SK-N-SH treated with all-trans-retinoic acid at 6 μM for 48 hours (cell line): ENCODE measurements around the gene PHF21B.

Experiments used
- ATAC-seq: fragments of 200-7000 bp; cut with Tn5 transposase; 3 replicates; pipeline ENCODE4 v1.9.1; 2020; ENCODE audit warnings: mild to moderate bottlenecking, moderate library complexity
- BACH2 ChIP-seq: fragments of 250-450 bp; sonication (Bioruptor Pico); IDR thresholded peaks from 2 replicates; pipeline ENCODE4 v1.9.0; 2021; ENCODE audit warnings: mild to moderate bottlenecking, borderline replicate concordance
- CSDC2 ChIP-seq: fragments of 250-450 bp; sonication (Bioruptor Pico); IDR thresholded peaks from 2 replicates; pipeline ENCODE4 v1.5.0; 2020; ENCODE audit warnings: mild to moderate bottlenecking, moderate library complexity
- CSRNP3 ChIP-seq: fragments of 250-450 bp; sonication (Bioruptor Pico); IDR thresholded peaks from 2 replicates; pipeline ENCODE4 v1.5.1; 2021; ENCODE audit warnings: mild to moderate bottlenecking, moderate library complexity
- ESRRG ChIP-seq: fragments of 250-450 bp; sonication (Bioruptor Pico); IDR thresholded peaks from 2 replicates; pipeline ENCODE4 v1.6.1; 2021; ENCODE audit warnings: mild to moderate bottlenecking
- GLIS3 ChIP-seq: fragments of 250-450 bp; sonication (Bioruptor Pico); IDR thresholded peaks from 2 replicates; pipeline ENCODE4 v1.5.0; 2020; ENCODE audit warnings: mild to moderate bottlenecking, moderate library complexity
- ISL1 ChIP-seq: fragments of 250-450 bp; sonication (Bioruptor Pico); IDR thresholded peaks from 2 replicates; pipeline ENCODE4 v2.1.2; 2022; ENCODE audit warnings: mild to moderate bottlenecking, moderate library complexity
- OSR1 ChIP-seq: fragments of 250-450 bp; sonication (Bioruptor Pico); IDR thresholded peaks from 2 replicates; pipeline ENCODE4 v1.8.0; 2022; ENCODE audit warnings: moderate library complexity, mild to moderate bottlenecking, inconsistent platforms
- PATZ1 ChIP-seq: fragments of 250-450 bp; sonication (Bioruptor Pico); IDR thresholded peaks from 2 replicates; pipeline ENCODE4 v1.8.0; 2020; ENCODE audit warnings: mild to moderate bottlenecking, moderate library complexity, borderline replicate concordance
- POU6F1 ChIP-seq: fragments of 250-450 bp; sonication (Bioruptor Pico); IDR thresholded peaks from 2 replicates; pipeline ENCODE4 v1.8.0; 2021; ENCODE audit warnings: low read depth, mild to moderate bottlenecking, moderate library complexity, borderline replicate concordance
- PPARA ChIP-seq: fragments of 250-450 bp; sonication (Bioruptor Pico); IDR thresholded peaks from 2 replicates; pipeline ENCODE4 v1.5.0; 2020; ENCODE audit warnings: mild to moderate bottlenecking, borderline replicate concordance
- RARB ChIP-seq: fragments of 250-450 bp; sonication (Bioruptor Pico); IDR thresholded peaks from 2 replicates; pipeline ENCODE4 v1.8.0; 2021; ENCODE audit warnings: mild to moderate bottlenecking, moderate library complexity
- SNAI2 ChIP-seq: fragments of 250-450 bp; sonication (Bioruptor Pico); IDR thresholded peaks from 2 replicates; pipeline ENCODE4 v1.5.0; 2020; ENCODE audit warnings: mild to moderate bottlenecking, moderate library complexity
- TOX ChIP-seq: fragments of 250-450 bp; sonication (Bioruptor Pico); IDR thresholded peaks from 2 replicates; pipeline ENCODE4 v1.8.0; 2021; ENCODE audit warnings: mild to moderate bottlenecking, moderate library complexity, borderline replicate concordance
- TSHZ2 ChIP-seq: fragments of 250-450 bp; sonication (Bioruptor Pico); IDR thresholded peaks from 2 replicates; pipeline ENCODE4 v1.5.0; 2020; ENCODE audit warnings: mild to moderate bottlenecking, moderate library complexity
- ZFP3 ChIP-seq: fragments of 250-450 bp; sonication (Bioruptor Pico); IDR thresholded peaks from 2 replicates; pipeline ENCODE4 v1.5.0; 2020; ENCODE audit warnings: mild to moderate bottlenecking, moderate library complexity
- ZFP30 ChIP-seq: fragments of 450-650 bp; formaldehyde crosslinking; IDR thresholded peaks from 2 replicates; pipeline ENCODE4 v1.5.0; 2022; ENCODE audit warnings: mild to moderate bottlenecking, moderate library complexity
- ZNF565 ChIP-seq: fragments of 450-650 bp; formaldehyde crosslinking; conservative IDR thresholded peaks from 2 replicates; pipeline ENCODE4 v1.5.0; 2020; ENCODE audit warnings: low read depth, mild to moderate bottlenecking, moderate library complexity
- ZNF70 ChIP-seq: fragments of 450-650 bp; formaldehyde crosslinking; IDR thresholded peaks from 2 replicates; pipeline ENCODE4 v1.5.0; 2020; ENCODE audit warnings: mild to moderate bottlenecking, moderate library complexity

PHF21B gene

GRCh38 chr22:44882226-44882905 lies 127.4 kb downstream of the PHF21B start:
- ATAC-seq = no peak

GRCh38 chr22:44881624-44882023 lies 128.2 kb downstream of the PHF21B start:
- no peak for ATAC-seq
- TF ChIP-seq ZFP30 (CRISPR knock-in tag) = no peak
- no peak for TF ChIP-seq ESRRG (CRISPR knock-in tag)
- no peak for TF ChIP-seq TSHZ2 (CRISPR knock-in tag)
- no peak for TF ChIP-seq OSR1
- no peak for TF ChIP-seq POU6F1 (CRISPR knock-in tag)
- TF ChIP-seq, all 23 proteins: peak for 0

More at GRCh38 chr22:44882226-44882905, 127.4 kb downstream of the PHF21B start:
- TF ChIP-seq TSHZ2 (CRISPR knock-in tag) (no peak), TOX (CRISPR knock-in tag) (no peak), POU6F1 (CRISPR knock-in tag) (no peak), PPARA (CRISPR knock-in tag) (no peak), OSR1 (no peak), ESRRG (CRISPR knock-in tag) (no peak), ZNF565 (CRISPR knock-in tag) (no peak), ZFP3 (CRISPR knock-in tag) (no peak), GLIS3 (CRISPR knock-in tag) (no peak), PATZ1 (CRISPR knock-in tag) (no peak), CSDC2 (CRISPR knock-in tag) (no peak), ISL1 (no peak), ZNF70 (CRISPR knock-in tag) (no peak), RARB (CRISPR knock-in tag) (no peak), SNAI2 (no peak), BACH2 (CRISPR knock-in tag) (no peak), CSRNP3 (CRISPR knock-in tag) (no peak)
- TF ChIP-seq, all 23 proteins: peak for 0
